Measurements from ENCODE around the gene SLC30A5.
A peak's percentile ranks its signal among the peaks of the same experiment; 100 is the strongest.
"Not testable (repeated sequence)": the region's sequence is repeated elsewhere in the genome, so short reads cannot be mapped to it uniquely, and the experiment has no call there.

Gene SLC30A5

GRCh38 chr5:69105996-69106906 lies 12.4 kb downstream of the SLC30A5 start:
- no peak for DNase-seq

DNA sequence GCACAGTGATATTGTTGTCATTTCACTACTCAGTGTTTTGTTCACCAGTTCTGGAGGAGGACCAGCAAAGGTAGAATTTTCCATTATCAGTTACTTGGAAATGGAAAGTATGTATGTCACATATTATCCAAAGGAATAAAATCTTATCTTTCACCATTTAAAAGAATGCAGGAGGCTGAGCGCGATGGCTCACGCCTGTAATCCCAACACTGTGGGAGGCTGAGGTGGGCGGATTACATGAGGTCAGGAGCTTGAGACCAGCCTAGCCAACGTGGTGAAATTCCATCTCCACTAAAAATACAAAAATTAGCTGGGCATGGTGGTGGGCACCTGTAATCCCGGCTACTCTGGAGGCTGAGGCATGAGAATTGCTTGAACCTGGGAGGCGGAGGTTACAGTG lies 14.6 kb downstream of the SLC30A5 start:
- not testable (repeated sequence) for DNase-seq

GRCh38 chr5:69113851-69114250 lies 20.0 kb downstream of the SLC30A5 start:
- DNase-seq = no peak

GRCh38 chr5:69115526-69115925 lies 21.7 kb downstream of the SLC30A5 start:
- DNase-seq = no peak

DNA sequence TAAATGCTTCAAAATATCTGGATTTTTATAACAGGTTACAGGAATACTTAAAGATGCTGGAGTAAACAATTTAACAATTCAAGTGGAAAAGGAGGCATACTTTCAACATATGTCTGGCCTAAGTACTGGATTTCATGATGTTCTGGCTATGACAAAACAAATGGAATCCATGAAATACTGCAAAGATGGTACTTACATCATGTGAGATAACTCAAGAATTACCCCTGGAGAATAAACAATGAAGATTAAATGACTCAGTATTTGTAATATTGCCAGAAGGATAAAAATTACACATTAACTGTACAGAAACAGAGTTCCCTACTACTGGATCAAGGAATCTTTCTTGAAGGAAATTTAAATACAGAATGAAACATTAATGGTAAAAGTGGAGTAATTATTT lies 35.6 kb downstream of the SLC30A5 start:
- DNase-seq = no peak

GRCh38 chr5:69130241-69130640 lies 36.4 kb downstream of the SLC30A5 start:
- DNase-seq = no peak

- DNase-seq = no peak
Measured at GRCh38 chr5:69131304-69131703, 37.5 kb downstream of the SLC30A5 start.

DNA sequence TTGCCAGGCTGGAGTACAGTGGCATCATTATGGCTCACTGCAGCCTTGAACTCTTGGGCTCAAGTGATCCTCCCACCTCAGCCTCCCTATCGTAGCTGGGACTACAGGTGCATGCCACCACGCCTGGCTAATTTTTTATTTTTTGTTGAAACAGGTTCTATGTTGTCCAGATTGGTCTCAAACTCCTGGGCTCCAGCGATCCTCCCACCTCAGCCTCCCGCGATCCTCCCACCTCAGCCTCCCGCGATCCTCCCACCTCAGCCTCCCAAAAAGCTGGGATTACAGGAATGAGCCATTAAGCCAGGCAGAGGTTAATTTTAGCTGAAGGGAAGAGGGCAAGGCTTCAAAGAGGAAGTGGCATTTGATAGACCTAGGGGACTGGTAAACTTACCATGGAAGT lies 40.3 kb downstream of the SLC30A5 start:
- no peak for DNase-seq

DNA sequence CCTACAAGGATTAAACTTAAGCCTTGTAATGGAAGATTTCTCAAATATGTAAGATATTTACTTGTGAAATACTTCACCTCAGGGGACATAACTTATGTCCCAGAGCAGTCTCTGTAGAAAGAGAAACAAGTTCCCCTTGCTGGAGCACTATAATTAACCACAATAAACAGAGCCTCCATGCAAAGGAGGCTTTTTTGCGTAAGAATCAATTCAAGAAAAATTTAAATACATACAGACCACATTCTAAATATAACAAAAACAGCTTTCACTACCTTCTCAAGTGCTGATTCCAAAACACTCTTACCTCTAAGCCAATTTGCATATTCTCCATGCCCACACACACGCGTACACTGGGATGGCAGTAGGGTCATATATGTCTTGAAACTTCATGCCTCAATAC lies 42.5 kb downstream of the SLC30A5 start:
- DNase-seq = no peak

DNA sequence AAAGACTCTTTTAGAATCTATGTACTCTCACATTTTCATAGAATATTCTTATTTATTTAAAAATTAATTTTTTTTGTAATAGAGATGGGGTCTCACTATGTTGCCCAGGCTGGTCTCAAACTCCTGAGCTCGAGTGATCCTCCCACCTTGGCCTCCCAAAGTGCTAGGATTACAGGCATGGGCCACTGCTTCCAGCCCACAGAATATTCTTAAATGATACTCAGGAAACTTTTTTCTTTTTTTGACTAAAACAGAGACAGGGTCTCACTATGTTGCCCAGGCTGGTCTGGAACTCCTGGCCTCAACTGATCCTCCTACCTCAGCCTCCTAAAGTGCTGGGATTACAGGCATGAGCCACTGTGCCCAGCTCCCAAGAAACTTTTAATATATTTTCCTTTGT lies 43.4 kb downstream of the SLC30A5 start:
- DNase-seq = not testable (repeated sequence)

DNA sequence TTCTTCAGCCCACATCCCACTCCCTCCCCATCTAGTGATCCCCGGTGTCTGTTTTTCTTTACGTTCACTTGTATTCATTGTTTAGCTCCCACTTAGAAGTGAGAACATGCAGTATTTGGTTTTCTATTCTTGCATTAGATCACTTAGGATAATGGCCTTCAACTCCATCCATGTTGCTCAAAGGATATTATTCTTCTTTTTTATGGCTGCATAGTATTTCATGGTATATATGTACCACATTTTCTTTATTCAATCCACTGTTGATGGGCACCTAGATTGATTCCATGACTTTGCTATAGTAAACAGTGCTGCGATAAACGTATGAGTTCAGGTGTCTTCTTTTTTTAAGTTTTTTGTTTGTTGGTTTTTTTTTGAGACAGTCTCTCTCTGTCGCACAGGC lies 44.0 kb downstream of the SLC30A5 start:
- no peak for DNase-seq

- DNase-seq = no peak
Measured at GRCh38 chr5:69138766-69139165, 45.0 kb downstream of the SLC30A5 start.

GRCh38 chr5:69140239-69140638 lies 46.4 kb downstream of the SLC30A5 start:
- not testable (repeated sequence) for DNase-seq

- no peak for DNase-seq
Measured at GRCh38 chr5:69140827-69141226, 47.0 kb downstream of the SLC30A5 start.

GRCh38 chr5:69148576-69148975 lies 54.8 kb downstream of the SLC30A5 start:
- DNase-seq = not testable (repeated sequence)

DNA sequence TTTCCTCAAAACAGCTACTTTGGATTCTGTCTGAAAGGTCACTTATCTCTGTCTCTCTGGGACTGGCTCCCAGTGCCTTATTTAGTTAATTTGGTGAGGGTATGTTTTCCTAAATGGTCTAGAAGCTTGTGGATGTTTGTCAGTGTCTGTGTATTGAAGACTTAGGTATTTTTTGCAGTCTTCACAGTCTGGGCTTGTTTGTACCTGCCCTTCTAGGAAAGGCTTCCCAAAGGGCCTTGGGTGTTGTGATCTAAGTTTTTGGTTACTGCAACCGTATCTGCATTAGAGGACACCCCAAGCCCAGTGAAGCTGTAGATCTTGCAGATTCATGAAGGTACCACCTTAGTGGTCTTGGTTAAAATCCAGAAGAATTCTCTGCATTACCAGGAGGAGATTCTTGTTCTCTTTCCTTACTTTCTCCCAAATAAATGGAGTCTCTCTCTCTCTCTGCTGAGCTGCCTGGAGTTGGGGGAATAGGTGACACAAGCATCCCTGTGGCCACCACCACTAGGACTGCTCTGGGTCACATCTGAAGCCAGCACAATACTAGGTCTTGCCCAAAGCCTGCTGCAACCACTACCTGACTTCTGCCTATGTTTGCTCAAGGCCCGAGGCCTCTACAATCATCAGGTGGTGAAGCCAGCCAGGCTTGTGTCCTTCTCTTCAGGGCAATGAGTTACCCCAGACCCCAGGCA lies 55.3 kb downstream of the SLC30A5 start:
- DNase-seq = no peak

GRCh38 chr5:69149676-69150010 lies 55.8 kb downstream of the SLC30A5 start:
- no peak for DNase-seq

GRCh38 chr5:69152731-69153130 lies 58.9 kb downstream of the SLC30A5 start:
- no peak for DNase-seq

- DNase-seq = no peak
Measured at GRCh38 chr5:69156456-69156855, 62.6 kb downstream of the SLC30A5 start.

DNA sequence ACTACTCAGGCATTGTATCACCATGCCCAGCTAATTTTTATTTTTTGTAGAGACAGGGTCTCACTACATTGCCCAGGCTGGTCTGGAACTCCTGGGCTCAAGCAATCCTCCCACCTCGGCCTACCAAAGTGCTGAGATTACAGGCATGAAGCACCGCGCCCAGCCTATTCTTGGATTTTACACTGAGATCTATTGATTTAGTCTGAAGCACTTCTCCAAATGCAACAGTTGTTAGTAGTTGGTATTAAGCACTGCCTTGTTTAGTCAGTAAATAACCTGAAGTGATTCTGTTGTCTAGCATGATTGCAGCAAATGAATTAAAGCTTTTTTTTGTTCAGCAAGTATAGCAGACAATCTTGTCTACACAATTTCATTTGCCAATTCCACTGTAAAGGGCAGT lies 64.2 kb downstream of the SLC30A5 start:
- no peak for DNase-seq

GRCh38 chr5:69160651-69161050 lies 66.8 kb downstream of the SLC30A5 start:
- DNase-seq = no peak

DNA sequence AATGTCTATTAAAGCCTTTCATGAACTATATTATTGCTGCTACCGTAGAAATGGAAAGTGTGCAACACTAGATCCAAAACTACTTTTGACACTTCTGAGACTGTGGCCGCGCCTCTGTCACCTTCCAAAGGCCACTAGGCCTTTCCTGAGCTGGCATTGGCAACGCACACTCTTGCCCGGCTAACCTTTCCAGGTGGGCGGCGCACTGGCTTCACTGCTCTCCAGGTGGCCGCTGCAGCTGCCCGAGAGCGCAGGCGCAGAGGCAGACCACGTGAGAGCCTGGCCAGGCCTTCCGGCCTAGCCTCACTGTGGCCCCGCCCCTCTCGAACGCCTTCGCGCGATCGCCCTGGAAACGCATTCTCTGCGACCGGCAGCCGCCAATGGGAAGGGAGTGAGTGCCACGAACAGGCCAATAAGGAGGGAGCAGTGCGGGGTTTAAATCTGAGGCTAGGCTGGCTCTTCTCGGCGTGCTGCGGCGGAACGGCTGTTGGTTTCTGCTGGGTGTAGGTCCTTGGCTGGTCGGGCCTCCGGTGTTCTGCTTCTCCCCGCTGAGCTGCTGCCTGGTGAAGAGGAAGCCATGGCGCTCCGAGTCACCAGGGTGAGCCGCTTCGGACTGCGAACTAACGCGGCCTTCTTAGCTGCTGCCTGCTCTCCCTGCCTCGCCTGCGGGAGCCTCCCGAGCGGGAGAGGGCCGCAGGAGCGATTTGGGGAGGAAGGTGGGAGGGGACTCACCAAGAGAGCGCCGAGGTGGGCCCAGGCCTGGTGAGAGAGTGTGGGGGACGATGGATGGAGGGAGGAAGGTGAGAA lies 73.1 kb downstream of the SLC30A5 start, which contains the start of gene CCNB1:
CCNB1 (plus strand) TSS at position 465 of the 807 bp plus-strand sequence; CDS start at position 578, 113 bp downstream.
- DNase-seq = peak; percentile 90

DNA sequence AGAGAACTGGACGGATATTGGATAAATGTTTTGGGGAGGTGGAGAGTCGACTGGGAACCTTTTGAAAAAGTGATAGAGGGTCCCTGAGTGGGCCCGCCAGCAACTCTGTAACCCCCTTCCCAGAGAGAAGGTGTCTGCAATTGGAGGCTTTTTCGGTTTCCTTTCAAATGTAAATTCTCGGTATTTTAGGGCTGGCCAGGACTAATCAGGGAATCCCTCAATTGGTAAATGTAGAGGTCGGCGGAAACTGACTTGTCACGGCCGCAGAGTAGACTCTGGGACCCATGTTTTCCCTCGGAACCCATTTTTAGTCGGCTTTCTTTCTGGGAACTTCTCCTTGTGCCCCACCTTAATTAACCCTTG lies 73.7 kb downstream of the SLC30A5 start:
- DNase-seq = no peak
